SU-DHL-6 (cell line): ENCODE data around the gene PRRC2A.

ENCODE experiments used
- H2AFZ ChIP-seq: fragments of 200-600 bp; sonication (generic); 2 replicates; pipeline ENCODE4 v1.6.1; 2014; ENCODE audit warnings: low read depth, mild to moderate bottlenecking, moderate library complexity, mixed read lengths, antibody characterized with exemption, low read length; ENCODE audit not compliant: severe bottlenecking
- H3F3A ChIP-seq: fragments of 200-600 bp; shearing (Covaris generic); 2 replicates; pipeline ENCODE4 v1.6.0; 2016; ENCODE audit warnings: antibody characterized with exemption, mild to moderate bottlenecking; ENCODE audit not compliant: insufficient read depth
- H3K27ac ChIP-seq: fragments of 200-600 bp; sonication (generic); 2 replicates; pipeline ENCODE4 v1.5.1; 2016; ENCODE audit warnings: low read depth, mild to moderate bottlenecking, low read length, moderate library complexity, mixed read lengths
- H3K27me3 ChIP-seq: fragments of 200-600 bp; sonication (generic), shearing (Covaris generic); 2 replicates; pipeline ENCODE4 v1.6.0; 2014; ENCODE audit warnings: mild to moderate bottlenecking, low read length
- H3K36me3 ChIP-seq: fragments of 200-600 bp; sonication (generic); 2 replicates; pipeline ENCODE4 v1.6.1; 2014; ENCODE audit warnings: mild to moderate bottlenecking, low read length, mixed read lengths
- H3K4me2 ChIP-seq: fragments of 300-600, 200-600 bp; shearing (Covaris generic), sonication (generic); 2 replicates; pipeline ENCODE4 v1.6.0; 2014; ENCODE audit warnings: low read length, low read depth, mild to moderate bottlenecking; ENCODE audit not compliant: poor library complexity, severe bottlenecking
- H3K4me3 ChIP-seq: fragments of 200-600 bp; sonication (generic); 2 replicates; pipeline ENCODE4 v1.5.1; 2014; ENCODE audit warnings: antibody characterized with exemption, low read length, mild to moderate bottlenecking, mixed read lengths; ENCODE audit not compliant: insufficient read depth, poor library complexity, severe bottlenecking
- H3K79me2 ChIP-seq: fragments of 200-600 bp; sonication (generic); 2 replicates; pipeline ENCODE4 v1.6.1; 2014; ENCODE audit warnings: mild to moderate bottlenecking, low read length, moderate library complexity; ENCODE audit not compliant: insufficient read depth
- H3K9ac ChIP-seq: fragments of 200-600 bp; sonication (generic); 2 replicates; pipeline ENCODE4 v1.7.0; 2014; ENCODE audit warnings: mild to moderate bottlenecking, low read length
- H3K9me2 ChIP-seq: fragments of 200-600 bp; sonication (generic); replicated peaks from 2 replicates; pipeline ENCODE4 v1.6.1; 2014; ENCODE audit warnings: low read length; ENCODE audit not compliant: insufficient read depth
- H3K9me3 ChIP-seq: fragments of 200-600 bp; sonication (generic); 2 replicates; pipeline ENCODE4 v1.6.1; 2014; ENCODE audit warnings: low read length, mixed read lengths; ENCODE audit not compliant: insufficient read depth
- H4K20me1 ChIP-seq: fragments of 200-600 bp; sonication (generic); 2 replicates; pipeline ENCODE4 v1.6.1; 2014; ENCODE audit warnings: low read depth, mild to moderate bottlenecking, antibody characterized with exemption, low read length, moderate library complexity, mixed read lengths
- CTCF ChIP-seq: fragments of 200-600 bp; sonication (generic); IDR thresholded peaks from one replicate; pipeline ENCODE4 v1.5.1; 2017; ENCODE audit warnings: antibody characterized with exemption, mild to moderate bottlenecking, low read length, moderate library complexity; ENCODE audit not compliant: insufficient read depth, poor library complexity, severe bottlenecking
- EZH2phosphoT487 ChIP-seq: fragments of 200-600 bp; sonication (generic), shearing (Covaris generic); conservative IDR thresholded peaks from 2 replicates; pipeline ENCODE4 v1.6.1; 2018; ENCODE audit warnings: mild to moderate bottlenecking, antibody characterized with exemption, low read length, moderate library complexity, mixed read lengths

The PRRC2A gene

GRCh38 chr6:31677955-31678354, 57.4 kb downstream of the PRRC2A start:
- no peak overlapping the region for H2AFZ ChIP-seq
- H4K20me1 ChIP-seq: no peaks in the 10 kb centered on the region
- no peak for TF ChIP-seq EZH2phosphoT487
- TF ChIP-seq CTCF: no peak

GRCh38 chr6:31680226-31681134, 60.0 kb downstream of the PRRC2A start, which contains the start of gene LY6G5C:
TSS of gene LY6G5C (minus strand) at chr6:31681067. CDS start at chr6:31680373, 694 bp downstream.
- Histone ChIP-seq H3K4me3 (no peak within 1 kb of the TSS), H2AFZ (peak within 1 kb of the TSS; percentile 23), H4K20me1 (no peaks in the 10 kb centered on the region), H3K9ac (peak within 1 kb of the TSS; percentile 9; the same call in 1 of the 2 replicates), H3K4me2 (peak within 1 kb of the TSS; percentile 30), H3F3A (peaks cover 5% of the 10 kb centered on the region; the same call in 1 of the 2 replicates), H3K27me3 (no peaks in the 10 kb centered on the region), H3K27ac (no peak within 1 kb of the TSS), H3K9me3 (no peaks in the 10 kb centered on the region), H3K9me2 (no peaks in the 10 kb centered on the region), H3K36me3 (no peaks in the 10 kb centered on the region), H3K79me2 (no peaks in the 10 kb centered on the region)
- TF ChIP-seq EZH2phosphoT487 (no peak), CTCF (peak; percentile 28)

More at GRCh38 chr6:31677955-31678354, 57.4 kb downstream of the PRRC2A start:
- H3K9ac ChIP-seq: no peak overlapping the region
- H3K27ac ChIP-seq: no peak overlapping the region
- no peaks in the 10 kb centered on the region for H3K27me3 ChIP-seq
- H3K9me3 ChIP-seq: no peaks in the 10 kb centered on the region
- H3F3A ChIP-seq: peaks cover 14% of the 10 kb centered on the region; the same call in 1 of the 2 replicates
- H3K79me2 ChIP-seq: no peaks in the 10 kb centered on the region
- no peak overlapping the region for H3K4me3 ChIP-seq
- no peaks in the 10 kb centered on the region for H3K9me2 ChIP-seq
- no peaks in the 10 kb centered on the region for H3K36me3 ChIP-seq
- no peak overlapping the region for H3K4me2 ChIP-seq

GRCh38 chr6:31681135-31681671, 60.7 kb downstream of the PRRC2A start:
- Histone ChIP-seq H2AFZ (peak overlapping the region; percentile 23), H3K27ac (no peak overlapping the region)

More at GRCh38 chr6:31681135-31681671, 60.7 kb downstream of the PRRC2A start:
- H3F3A ChIP-seq: no peaks in the 10 kb centered on the region; the same call in 1 of the 2 replicates
- H4K20me1 ChIP-seq: no peaks in the 10 kb centered on the region
- no peaks in the 10 kb centered on the region for H3K27me3 ChIP-seq
- TF ChIP-seq EZH2phosphoT487: no peak
- no peaks in the 10 kb centered on the region for H3K36me3 ChIP-seq
- H3K9me2 ChIP-seq: no peaks in the 10 kb centered on the region
- peak overlapping the region; percentile 30 for H3K4me2 ChIP-seq
- no peaks in the 10 kb centered on the region for H3K9me3 ChIP-seq
- H3K4me3 ChIP-seq: no peak overlapping the region
- no peaks in the 10 kb centered on the region for H3K79me2 ChIP-seq
- peak overlapping the region; percentile 9; the same call in 1 of the 2 replicates for H3K9ac ChIP-seq
